ENCODE measurements around the gene PUM1.
A peak's percentile ranks its signal among the peaks of the same experiment; 100 is the strongest.

Gene PUM1

DNA sequence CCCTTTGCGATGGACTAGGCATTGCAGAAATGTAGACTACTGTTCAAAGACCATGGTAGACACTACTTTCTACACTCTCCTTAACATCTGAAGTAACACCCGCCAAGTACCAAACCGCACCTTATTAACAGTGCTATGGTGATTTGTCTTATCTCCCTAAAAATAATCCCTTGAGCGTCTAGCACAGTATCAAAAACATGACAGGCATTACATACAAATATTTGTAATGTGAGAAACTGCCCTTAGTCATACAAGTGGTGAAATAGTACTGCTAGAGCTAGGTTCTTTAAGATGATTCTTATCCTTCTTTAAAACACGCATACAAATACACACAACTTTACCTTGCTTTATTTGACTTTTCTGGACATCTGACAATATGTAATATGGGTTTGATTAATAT, 27.2 kb downstream of the PUM1 start:
- no peak overlapping the region for H3K4me3 ChIP-seq (ENCODE audit: low read length)
- no peak for DNase-seq (ENCODE audit: low read depth, low spot score)

DNA sequence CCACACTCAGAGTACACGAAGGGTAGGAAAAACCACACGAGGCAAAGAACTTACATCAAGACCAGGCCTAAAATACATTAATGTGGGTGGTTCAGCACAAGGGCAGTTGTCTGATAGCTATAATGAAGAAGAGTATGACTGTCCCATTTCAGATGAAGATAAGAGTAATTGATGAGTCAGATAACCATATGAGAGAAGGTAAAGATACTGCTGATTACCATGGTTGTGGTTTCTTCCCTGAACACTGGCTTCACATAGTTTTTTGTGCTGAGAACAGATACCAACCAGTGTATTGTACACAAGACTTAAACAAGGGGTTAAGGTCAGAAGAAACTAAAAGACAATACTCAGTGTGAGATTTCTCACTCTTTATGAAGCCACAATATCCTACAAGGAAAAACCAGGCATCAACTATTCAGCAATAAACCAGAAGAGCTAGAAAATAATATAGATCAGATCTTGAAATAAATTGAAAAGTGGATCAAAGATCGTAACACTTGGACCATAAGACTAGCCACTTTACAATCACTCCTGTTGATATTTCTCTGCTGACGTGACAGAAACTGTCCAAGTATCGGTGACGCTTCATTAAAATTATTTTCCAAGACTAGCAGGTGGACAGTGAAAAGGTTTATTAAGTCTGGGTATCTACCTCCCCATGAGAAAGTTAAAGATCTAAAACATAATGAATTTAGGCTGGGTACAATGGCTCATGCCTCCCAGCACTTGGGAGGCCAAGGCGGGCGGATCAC, 28.6 kb downstream of the PUM1 start:
- H3K4me3 ChIP-seq (ENCODE audit: low read length): no peak overlapping the region
- DNase-seq (ENCODE audit: low read depth, low spot score): no peak

DNA sequence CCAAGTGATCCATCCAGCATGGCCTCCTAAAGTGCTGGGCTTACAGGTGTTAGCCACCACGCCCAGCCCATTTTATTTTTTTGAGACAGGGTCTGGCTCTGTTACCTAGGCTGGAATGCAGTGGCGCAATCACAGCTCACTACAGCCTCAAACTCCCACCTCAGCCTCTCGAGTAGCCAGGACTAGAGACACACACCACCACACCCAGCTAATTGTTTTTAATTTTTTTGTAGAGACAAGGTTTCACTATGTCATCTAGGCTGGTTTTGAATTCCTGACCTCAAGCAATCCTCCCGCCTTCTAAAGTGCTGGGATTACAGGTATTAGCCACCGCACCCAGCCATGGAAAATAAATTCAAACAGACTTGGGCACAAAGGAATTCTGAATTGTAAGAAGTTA, 31.9 kb downstream of the PUM1 start:
- no peak for DNase-seq (ENCODE audit: low read depth, low spot score)
- H3K4me3 ChIP-seq (ENCODE audit: low read length): no peak overlapping the region

DNA sequence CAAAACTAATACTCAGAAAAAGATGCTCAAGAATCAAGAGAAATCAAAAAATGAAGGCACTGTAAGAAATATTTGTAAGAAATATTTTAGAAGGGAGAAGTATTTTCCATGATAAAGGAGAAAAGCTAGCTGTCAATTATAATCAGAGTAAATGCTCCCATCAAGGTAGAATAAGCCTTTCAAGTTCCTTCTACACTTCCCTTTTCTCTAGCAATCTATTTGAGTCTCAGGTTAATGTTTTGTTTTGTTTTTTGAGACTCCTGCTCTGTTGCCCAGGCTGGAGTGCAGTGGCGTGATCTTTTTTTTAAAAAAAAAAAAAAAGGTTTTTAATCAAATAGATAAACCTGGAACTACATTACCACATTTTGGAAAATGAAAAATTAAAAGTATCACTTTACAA, 33.3 kb downstream of the PUM1 start:
- H3K4me3 ChIP-seq (ENCODE audit: low read length): no peak overlapping the region
- no peak for DNase-seq (ENCODE audit: low read depth, low spot score)

DNA sequence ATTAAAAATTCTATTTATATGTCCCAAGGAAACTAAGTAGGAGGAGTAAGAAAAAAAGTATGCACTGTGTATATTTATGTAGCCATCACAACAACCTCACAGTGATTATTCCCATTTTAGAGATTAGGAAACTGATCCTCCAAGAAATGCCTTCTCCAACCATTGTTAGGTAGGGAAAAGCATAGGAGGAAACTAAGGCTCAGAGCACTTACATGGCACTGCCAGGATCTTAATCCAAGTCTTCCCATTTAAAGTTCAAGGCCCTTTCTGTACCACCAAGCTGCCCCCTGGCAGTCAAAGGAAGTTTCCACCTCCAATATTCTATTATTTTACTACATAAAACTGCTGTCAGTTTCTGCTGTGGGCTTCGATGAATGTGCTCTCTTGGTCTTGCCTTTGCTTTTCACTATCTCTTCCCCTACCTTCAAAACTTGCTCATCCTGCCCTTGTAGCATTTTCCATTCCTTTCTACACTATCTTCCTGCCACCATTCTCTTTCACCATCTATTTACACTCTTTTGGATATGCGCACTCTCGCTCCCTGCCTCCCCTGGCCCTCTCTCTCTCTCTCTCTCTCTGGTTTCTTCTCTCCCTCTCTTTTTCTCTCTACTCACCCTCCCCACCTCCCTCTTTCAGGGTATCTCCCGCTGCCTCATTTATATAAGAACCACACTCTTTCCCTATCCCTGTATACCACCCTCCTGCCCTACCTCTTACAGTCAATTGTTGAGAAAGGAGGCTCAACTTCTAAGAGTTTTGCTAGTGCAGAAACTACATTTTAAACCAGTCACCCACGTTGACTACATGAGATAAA, 34.0 kb downstream of the PUM1 start:
- H3K4me3 ChIP-seq (ENCODE audit: low read length): no peak overlapping the region
- no peak for DNase-seq (ENCODE audit: low read depth, low spot score)

DNA sequence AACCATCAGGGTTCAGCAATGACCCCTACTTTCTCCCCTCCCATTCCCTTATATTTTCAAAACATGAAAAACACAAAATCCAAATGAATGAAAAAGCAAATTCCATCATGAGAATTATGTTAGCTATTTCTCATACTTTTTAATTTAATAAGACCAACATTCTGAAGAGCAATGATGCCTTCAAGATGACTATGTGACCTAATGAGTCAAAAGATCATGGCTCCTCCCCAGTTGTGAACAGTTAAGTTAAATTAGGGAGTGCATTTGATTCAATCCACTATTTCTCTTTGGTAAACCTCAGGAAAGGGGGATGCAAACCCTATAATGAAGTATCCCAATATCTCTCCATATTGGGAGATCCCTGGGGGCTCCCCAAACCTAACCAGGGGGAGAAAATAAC, 36.5 kb downstream of the PUM1 start:
- DNase-seq (ENCODE audit: low read depth, low spot score): no peak
- H3K4me3 ChIP-seq (ENCODE audit: low read length): no peak overlapping the region

DNA sequence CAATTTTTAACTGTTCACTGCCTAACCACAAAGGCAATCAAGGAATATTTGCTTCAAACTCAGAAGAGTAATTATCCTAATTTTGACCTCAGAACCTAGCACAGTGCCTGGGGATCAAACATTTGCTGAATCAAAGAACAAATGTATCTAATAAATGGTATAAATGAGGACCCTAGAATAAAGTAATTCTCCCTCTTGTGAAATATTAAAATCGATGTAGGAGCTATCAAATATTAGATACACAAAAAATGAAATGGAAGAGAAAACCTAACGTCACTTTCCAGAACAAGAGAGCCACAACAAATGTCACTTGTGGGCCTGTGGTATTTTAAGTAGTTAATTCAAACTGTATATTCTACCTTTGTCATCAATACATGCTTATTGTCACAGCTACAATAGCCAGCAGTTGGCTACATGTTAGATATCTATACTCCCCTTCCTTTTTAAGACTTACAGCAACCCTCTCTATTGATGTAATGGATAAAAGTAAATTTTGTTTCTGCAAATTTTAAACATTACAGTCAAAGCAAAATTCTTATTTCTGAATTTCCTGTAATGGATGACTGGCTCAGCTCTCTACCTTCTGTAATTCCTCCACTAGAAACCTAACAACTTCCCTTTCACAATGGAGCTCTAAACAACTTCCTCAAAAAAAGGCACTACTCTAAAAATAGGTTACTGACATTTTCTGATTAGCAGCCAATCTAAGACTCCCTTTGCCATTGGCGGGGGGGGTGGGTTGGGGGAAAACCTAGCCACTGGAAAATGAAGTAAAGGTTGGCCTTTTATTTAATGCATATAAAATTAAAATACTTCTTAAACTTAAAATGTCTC, 37.6 kb downstream of the PUM1 start:
- DNase-seq (ENCODE audit: low read depth, low spot score): no peak
- no peak overlapping the region for H3K4me3 ChIP-seq (ENCODE audit: low read length)

DNA sequence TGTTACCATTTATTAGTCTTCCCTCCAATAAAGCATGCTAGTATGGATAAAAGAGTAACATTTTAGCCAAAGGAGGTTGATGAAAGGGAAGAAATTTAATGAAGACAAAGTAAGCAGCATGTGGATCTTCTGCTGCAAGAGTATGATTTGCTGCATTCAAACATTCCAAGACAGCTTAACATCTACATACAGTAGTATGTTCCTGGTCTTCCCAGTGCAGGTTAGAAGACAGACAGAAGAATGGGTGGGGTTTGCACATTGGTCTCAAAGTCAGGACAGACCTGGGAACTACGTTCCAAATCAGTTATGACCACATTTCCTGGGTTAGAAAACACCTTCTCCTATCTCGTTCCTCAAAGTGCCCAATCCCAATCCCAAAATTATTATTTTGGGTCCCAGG, 43.3 kb downstream of the PUM1 start:
- H3K4me3 ChIP-seq (ENCODE audit: low read length): no peak overlapping the region
- no peak for DNase-seq (ENCODE audit: low read depth, low spot score)

DNA sequence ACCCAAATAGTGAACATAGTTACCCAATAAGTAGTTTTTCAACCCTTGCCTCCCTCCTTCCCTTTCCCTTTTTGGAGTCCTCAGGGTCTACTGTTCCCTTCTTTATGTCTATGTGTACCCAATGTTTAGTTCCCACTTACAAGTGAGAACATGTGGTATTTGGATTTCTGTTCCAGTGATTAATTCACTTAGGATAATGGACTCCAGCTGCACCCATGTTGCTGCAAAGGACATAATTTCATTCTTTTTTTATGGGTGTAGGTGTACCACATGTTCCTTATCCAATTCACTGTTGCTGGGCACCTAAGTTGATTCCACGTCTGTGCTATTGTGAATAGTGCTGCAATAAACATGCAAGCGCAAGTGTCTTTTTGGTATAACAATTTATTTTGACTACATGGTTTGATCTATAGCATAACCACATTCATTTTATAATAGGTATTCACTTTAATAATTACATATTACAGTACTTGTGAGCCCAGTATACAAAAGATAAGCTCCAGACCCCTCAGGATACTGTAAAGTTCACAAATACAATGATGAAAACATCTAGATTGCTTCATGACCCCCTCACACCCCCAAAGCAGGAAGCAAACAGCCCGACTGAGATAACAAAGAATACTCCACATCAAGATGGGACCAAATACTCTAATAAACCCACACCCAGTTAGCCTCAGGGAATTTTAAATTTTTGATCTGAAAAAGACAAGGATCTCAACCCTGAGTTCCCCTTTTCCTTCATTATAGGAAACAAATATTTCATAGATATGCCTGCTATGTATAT, 45.3 kb downstream of the PUM1 start:
- DNase-seq (ENCODE audit: low read depth, low spot score): no peak
- H3K4me3 ChIP-seq (ENCODE audit: low read length): no peak overlapping the region

DNA sequence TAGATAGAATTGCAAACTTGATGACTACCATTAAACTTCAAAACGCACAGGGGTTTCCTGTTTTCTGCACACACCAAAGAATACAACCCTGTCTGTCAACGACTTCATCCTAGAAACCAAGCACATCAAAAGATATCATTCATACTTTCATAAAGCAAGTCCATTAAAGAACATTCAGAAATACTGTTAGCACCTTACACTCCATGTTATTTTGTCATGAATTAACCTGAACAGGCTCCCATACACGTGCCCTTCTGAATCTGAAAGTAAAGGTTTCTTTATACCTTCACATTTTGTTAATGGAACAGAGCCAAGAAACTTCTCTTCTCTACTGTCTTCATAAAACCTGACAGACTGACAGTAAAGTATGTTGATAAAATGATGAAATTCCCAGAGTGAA, 46.1 kb downstream of the PUM1 start:
- peak; percentile 28 for DNase-seq (ENCODE audit: low read depth, low spot score)
- no peak overlapping the region for H3K4me3 ChIP-seq (ENCODE audit: low read length)

DNA sequence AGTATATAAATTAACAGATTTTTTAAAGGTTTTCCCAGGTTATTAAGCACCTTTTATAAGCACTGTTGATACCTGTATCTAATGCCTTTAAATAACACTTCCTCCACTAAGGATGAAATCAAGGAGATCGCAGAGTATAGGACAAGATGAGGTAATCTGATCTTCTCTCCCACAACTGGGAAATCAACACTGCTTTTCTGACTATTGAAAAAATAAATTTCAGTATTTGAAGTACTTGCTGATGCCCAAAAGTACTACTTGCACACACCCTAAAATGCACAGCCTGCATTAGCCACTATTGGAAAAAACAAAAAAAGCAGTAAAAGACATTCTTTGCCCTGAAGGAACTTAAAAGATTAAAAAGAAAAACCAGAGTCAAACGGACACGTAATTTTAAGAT, 48.6 kb downstream of the PUM1 start:
- no peak overlapping the region for H3K4me3 ChIP-seq (ENCODE audit: low read length)
- DNase-seq (ENCODE audit: low read depth, low spot score): no peak

DNA sequence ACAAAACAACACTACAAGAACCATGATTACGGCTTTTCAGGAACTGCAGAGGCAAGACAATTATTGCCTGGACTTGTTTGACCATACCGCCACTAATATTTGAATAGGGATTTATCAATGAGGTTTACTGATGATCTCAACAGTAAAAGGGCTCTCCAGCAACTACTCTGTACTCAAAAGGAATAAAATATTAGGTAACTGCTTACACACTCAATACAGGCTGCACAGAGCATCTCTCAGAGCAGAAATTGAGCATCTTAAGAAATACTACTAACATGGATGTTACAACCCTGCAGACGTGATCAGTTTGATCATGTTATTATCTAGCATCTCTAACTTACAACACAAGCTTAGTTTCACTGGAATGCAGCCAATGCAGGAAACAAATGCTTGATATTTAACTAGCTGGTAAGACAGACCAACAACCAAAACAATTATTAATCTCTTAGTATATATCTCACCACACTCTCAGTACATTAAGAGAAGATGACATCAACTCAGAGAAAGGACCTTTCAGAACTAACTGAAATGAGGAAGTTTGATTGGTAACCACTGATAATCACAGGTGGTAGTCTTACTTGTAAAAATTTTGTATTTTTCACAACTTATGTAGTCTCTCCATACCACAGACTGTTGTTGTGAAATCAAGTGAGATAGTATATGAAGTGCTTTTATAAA, 52.2 kb downstream of the PUM1 start:
- H3K4me3 ChIP-seq (ENCODE audit: low read length): no peak overlapping the region
- DNase-seq (ENCODE audit: low read depth, low spot score): no peak

DNA sequence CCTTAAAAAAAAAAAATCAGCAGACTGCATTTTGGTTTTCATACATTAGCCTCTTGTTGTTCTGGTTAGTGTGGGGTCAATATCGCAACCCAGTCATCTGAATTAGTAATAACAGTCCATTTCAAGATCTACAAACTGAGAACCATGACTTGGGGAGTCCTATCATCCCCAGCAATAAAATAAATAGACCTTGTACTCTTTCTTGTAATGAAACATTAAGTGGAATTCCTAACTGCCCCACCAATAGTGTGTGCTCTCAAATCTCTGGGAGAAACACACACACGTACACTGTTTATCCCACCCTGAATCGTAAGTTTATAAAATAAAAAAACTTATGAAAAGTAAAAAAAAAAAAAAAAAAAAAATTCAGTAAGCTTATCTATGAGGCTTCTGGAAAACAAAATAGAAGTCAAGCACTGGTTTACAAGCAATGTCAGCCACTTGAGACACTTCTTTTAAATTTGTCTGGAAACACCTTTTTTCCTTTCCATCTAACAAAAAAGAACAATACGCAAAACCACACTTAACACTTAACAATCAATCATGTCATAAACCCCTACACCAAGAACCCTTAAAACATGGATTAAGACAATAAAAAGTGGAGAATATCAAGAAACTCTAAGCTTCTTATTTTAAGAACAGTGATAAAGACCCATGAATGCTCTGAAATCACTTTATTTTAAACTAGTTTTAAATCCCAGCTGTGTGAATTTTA, 53.1 kb downstream of the PUM1 start:
- DNase-seq (ENCODE audit: low read depth, low spot score): no peak
- H3K4me3 ChIP-seq (ENCODE audit: low read length): no peak overlapping the region

DNA sequence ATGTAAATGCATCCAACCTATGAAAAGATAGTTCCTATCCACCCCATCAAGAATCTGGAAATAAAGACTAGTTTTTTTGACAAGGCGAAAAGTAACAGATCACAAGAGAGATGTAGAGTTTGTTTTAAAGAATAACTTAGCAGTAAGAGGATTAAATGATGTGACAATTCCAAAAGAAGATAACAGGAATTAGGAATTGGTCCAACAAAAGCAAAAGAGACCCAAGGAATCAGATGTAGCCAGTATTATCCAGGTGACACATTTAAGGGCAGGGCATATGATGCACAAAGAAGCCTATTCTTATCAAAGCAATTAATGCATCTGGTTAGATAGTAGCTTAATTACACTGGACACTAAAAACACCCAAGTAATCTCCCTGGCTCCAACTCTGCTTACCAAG, 53.8 kb downstream of the PUM1 start:
- DNase-seq (ENCODE audit: low read depth, low spot score): no peak
- H3K4me3 ChIP-seq (ENCODE audit: low read length): no peak overlapping the region

DNA sequence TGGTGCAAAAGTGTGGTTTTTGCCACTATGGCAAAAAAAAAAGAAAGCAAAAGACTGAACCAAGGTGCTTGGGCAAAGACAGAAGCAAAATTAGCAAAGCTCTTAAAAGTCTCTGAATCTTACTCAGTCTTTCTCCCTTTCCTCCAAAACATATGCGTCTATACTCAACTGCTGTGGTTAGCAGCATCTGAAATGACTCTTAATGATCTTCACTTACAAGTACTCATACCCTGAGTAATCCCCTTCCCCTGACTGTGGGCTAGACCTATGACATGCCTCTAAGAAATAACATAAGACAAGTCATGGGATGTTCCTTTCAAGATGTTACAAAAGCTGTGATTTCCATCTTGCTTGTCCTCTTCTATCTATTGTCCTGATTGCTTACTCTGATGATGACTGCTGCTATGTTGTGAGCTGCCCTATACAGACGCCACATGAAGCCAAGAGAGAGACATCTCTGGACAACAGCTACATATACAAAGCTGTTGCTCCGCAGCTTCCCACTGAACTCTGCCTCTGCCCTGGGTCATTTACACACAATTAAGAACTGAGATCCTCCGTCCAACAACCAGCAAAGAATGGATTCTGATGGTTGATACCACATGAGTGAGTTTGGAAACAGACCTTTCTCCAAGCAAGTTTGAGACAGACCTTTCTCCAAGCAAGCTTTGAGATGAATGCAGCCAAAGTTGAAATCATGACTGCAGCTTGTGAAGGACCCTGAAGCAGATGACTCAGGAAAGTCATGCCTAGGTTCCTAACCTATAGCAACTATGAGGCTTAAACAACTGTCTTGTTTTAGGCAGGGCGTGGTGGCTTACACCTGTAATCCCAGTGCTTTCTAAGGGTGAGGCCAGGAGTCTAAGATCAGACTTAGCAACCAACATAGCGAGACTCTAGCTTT, 55.2 kb downstream of the PUM1 start:
- no peak overlapping the region for H3K4me3 ChIP-seq (ENCODE audit: low read length)
- DNase-seq (ENCODE audit: low read depth, low spot score): no peak

DNA sequence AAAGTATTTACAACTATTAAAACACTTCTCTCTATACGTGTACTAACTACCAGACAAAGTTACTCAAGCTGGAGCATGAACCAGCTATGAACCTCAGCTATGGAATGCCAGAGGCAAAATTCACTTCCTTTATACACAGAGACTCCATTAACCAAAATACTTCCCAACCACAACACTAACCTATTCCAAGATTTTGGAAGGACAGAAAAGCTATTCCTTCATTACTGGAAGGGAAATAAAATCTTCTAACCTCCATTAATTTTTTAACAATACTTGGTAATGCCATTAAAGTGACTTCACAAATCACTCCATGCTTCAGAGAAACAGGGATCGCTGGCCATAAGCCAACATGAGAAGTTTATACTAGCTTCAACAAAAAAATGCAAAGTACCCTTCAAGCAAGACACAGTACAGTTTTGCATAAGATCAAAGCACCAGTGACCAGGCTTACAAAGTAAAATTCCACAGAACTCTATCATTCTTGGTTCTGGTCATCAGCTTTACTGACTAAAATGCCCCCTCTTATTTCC, 58.0 kb downstream of the PUM1 start:
- H3K4me3 ChIP-seq (ENCODE audit: low read length): no peak overlapping the region
- no peak for DNase-seq (ENCODE audit: low read depth, low spot score)

DNA sequence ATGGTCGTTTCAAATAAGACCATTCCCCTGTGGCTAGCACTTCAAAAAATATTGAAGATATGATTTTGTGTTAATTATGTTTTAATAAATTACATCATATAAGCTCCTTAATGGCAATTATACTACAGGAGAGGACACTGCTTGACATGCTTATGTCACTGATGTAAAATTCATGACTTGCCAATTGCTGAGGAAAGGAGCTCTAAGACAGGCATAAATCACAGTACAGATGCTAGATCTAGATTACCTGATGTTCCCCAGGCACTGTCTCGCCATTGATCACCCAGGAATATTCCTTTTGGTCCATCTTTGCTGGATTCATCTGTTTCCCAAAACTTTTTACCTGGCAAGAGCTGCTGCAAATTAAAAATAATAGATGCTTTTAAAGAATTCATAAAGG, 58.8 kb downstream of the PUM1 start:
- no peak for DNase-seq (ENCODE audit: low read depth, low spot score)
- H3K4me3 ChIP-seq (ENCODE audit: low read length): no peak overlapping the region
